Neural cell (in vitro differentiated cells): ENCODE measurements around the gene NDST1. TPM values are rescaled to one million over a fixed set of nuclear protein-coding genes. Genes with fewer than 3 reads are reported as not detected.

Source experiments
- H2AFZ ChIP-seq: fragments of 200-600, 300-800 bp; sonication (generic), shearing (Covaris generic); 2 replicates; pipeline ENCODE4 v1.6.0; 2014; ENCODE audit warnings: low read depth, mild to moderate bottlenecking, antibody characterized with exemption, low read length, moderate library complexity
- H3F3A ChIP-seq: fragments of 200-600 bp; shearing (Covaris generic); 2 replicates; pipeline ENCODE4 v1.6.1; 2016; ENCODE audit warnings: mild to moderate bottlenecking, moderate library complexity, mixed read lengths, antibody characterized with exemption, low read length; ENCODE audit not compliant: insufficient read depth, poor library complexity, severe bottlenecking
- H3K27ac ChIP-seq: fragments of 200-600, 300-800 bp; sonication (generic), shearing (Covaris generic); 2 replicates; pipeline ENCODE4 v1.5.1; 2014; ENCODE audit warnings: mild to moderate bottlenecking, low read length, moderate library complexity
- H3K27me3 ChIP-seq: fragments of 300-800, 200-600 bp; sonication (generic), shearing (Covaris generic); 2 replicates; pipeline ENCODE4 v1.6.0; 2014; ENCODE audit warnings: mild to moderate bottlenecking, low read depth, low read length, moderate library complexity; ENCODE audit not compliant: insufficient read depth
- H3K36me3 ChIP-seq: fragments of 300-800, 200-600 bp; sonication (generic), shearing (Covaris generic); 2 replicates; pipeline ENCODE4 v1.5.1; 2014; ENCODE audit warnings: mild to moderate bottlenecking, antibody characterized with exemption, low read length, moderate library complexity; ENCODE audit not compliant: insufficient read depth
- H3K4me2 ChIP-seq: fragments of 300-800, 200-600 bp; sonication (generic), shearing (Covaris generic); 2 replicates; pipeline ENCODE4 v1.6.0; 2014; ENCODE audit warnings: mild to moderate bottlenecking, low read length
- H3K4me3 ChIP-seq: fragments of 300-800, 200-600 bp; sonication (generic), shearing (Covaris generic); 2 replicates; pipeline ENCODE4 v1.5.1; 2014; ENCODE audit warnings: mild to moderate bottlenecking, low read length, moderate library complexity
- H3K79me2 ChIP-seq: fragments of 200-600 bp; shearing (Covaris generic); replicated peaks from 2 replicates; pipeline ENCODE4 v1.6.0; 2014; ENCODE audit warnings: mild to moderate bottlenecking, low read length, moderate library complexity; ENCODE audit not compliant: insufficient read depth
- H3K9ac ChIP-seq: fragments of 300-800, 200-600 bp; sonication (generic), shearing (Covaris generic); 2 replicates; pipeline ENCODE4 v1.6.1; 2016; ENCODE audit warnings: mild to moderate bottlenecking, low read length, mixed read lengths
- H3K9me2 ChIP-seq: fragments of 200-600 bp; shearing (Covaris generic); 2 replicates; pipeline ENCODE4 v1.6.1; 2016; ENCODE audit warnings: mild to moderate bottlenecking, low read length, mixed read lengths; ENCODE audit not compliant: insufficient read depth
- H3K9me3 ChIP-seq: fragments of 200-600, 300-800 bp; sonication (generic), shearing (Covaris generic); 2 replicates; pipeline ENCODE4 v1.6.1; 2016; ENCODE audit warnings: mild to moderate bottlenecking, mixed run types, low read length, moderate library complexity, mixed read lengths
- H4K20me1 ChIP-seq: fragments of 200-600 bp; shearing (Covaris generic); 2 replicates; pipeline ENCODE4 v1.6.1; 2016; ENCODE audit warnings: mild to moderate bottlenecking, mixed run types; ENCODE audit not compliant: insufficient read depth
- EP300 ChIP-seq: fragments of 450-650 bp; conservative IDR thresholded peaks from 2 replicates; pipeline ENCODE4 v1.6.1; 2014; ENCODE audit warnings: antibody characterized with exemption, mild to moderate bottlenecking, moderate library complexity; ENCODE audit not compliant: poor library complexity, severe bottlenecking
- EZH2 ChIP-seq: fragments of 200-600, 300-800 bp; shearing (Covaris generic), sonication (generic); IDR thresholded peaks from 2 replicates; pipeline ENCODE4 v1.6.1; 2014; ENCODE audit warnings: antibody characterized with exemption, low read length, borderline replicate concordance, mild to moderate bottlenecking; ENCODE audit not compliant: insufficient read depth, poor library complexity, severe bottlenecking
- MXI1 ChIP-seq: fragments of 450-650 bp; conservative IDR thresholded peaks from 2 replicates; pipeline ENCODE4 v1.6.1; 2014; ENCODE audit warnings: antibody characterized with exemption, mild to moderate bottlenecking; ENCODE audit not compliant: poor library complexity, severe bottlenecking
- POLR2AphosphoS5 ChIP-seq: IDR thresholded peaks from 2 replicates; pipeline ENCODE4 v1.6.1; 2012
- RAD21 ChIP-seq: fragments of 450-650 bp; conservative IDR thresholded peaks from 2 replicates; pipeline ENCODE4 v1.6.1; 2014; ENCODE audit warnings: antibody characterized with exemption, mild to moderate bottlenecking, moderate library complexity
- SMC3 ChIP-seq: fragments of 450-650 bp; conservative IDR thresholded peaks from 2 replicates; pipeline ENCODE4 v1.6.1; 2014; ENCODE audit warnings: antibody characterized with exemption, mild to moderate bottlenecking, moderate library complexity; ENCODE audit not compliant: poor library complexity
- TAF1 ChIP-seq: IDR thresholded peaks from 2 replicates; pipeline ENCODE4 v1.6.1; 2012; ENCODE audit warnings: low read depth
- polyA plus RNA-seq: library from polyadenylated mRNA; depleted of rRNA; stranded (reverse); fragments of >200 nt; gene quantifications from 2 replicates; pipeline ENCODE4 v1.2.3, GENCODE V29; 2014
- TF ChIP-seq, protein P1 (sequence below): IDR thresholded peaks from 2 replicates; pipeline ENCODE4 v1.6.1; 2012; ENCODE audit warnings: borderline replicate concordance
- TF ChIP-seq, protein P2 (sequence below): fragments of 450-650 bp; IDR thresholded peaks from 2 replicates; pipeline ENCODE4 v1.5.1; 2014; ENCODE audit warnings: antibody characterized with exemption, mild to moderate bottlenecking, moderate library complexity; ENCODE audit not compliant: poor library complexity, severe bottlenecking

The NDST1 gene
- polyA plus RNA-seq, 1 donor from 2014 or later: 15.6 TPM

DNA sequence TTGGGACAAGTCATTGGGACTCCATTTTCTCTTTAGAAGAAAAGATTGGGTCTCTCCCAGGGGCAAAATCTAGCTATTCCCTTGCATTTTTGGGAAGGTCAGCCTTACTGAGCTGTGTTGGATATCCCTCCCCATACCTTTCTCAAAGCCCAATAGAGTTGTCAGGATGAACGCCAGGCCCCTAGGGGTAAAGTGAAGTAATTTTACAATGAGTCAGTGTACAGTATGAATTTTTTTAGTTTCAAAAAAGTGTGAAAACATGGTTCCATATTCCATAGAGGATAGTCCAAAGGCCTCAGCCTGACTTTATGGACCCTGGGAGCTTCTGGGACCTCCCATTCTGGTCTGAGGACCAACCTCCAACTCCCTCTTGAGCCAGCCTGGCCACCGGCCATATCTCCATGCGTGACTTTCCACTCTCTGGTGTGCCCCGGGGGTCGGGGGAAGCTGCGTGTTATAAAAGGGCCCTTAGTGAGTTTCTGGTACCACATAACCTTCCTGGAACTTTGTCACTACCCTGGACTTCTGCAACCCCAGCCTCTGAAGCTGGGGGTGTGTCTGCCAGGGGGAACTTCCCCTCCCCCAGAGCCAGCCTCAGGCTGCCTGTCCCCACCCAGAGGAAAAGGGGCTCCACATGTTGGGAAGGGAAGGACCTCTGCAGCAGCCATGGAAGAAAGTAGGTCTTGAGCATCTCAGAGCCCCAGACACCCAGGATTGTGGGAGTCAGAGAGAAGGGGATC lies 80.1 kb downstream of the NDST1 start:
- Histone ChIP-seq H3K4me3 (no peak overlapping the region), H3K9me2 (no peaks in the 10 kb centered on the region), H4K20me1 (no peaks in the 10 kb centered on the region), H3F3A (no peaks in the 10 kb centered on the region), H3K36me3 (no peaks in the 10 kb centered on the region), H3K79me2 (no peaks in the 10 kb centered on the region), H3K4me2 (no peak overlapping the region), H3K9ac (no peak overlapping the region), H3K9me3 (no peaks in the 10 kb centered on the region), H3K27ac (no peak overlapping the region), H2AFZ (no peak overlapping the region), H3K27me3 (no peaks in the 10 kb centered on the region)
- TF ChIP-seq, protein P1, sequence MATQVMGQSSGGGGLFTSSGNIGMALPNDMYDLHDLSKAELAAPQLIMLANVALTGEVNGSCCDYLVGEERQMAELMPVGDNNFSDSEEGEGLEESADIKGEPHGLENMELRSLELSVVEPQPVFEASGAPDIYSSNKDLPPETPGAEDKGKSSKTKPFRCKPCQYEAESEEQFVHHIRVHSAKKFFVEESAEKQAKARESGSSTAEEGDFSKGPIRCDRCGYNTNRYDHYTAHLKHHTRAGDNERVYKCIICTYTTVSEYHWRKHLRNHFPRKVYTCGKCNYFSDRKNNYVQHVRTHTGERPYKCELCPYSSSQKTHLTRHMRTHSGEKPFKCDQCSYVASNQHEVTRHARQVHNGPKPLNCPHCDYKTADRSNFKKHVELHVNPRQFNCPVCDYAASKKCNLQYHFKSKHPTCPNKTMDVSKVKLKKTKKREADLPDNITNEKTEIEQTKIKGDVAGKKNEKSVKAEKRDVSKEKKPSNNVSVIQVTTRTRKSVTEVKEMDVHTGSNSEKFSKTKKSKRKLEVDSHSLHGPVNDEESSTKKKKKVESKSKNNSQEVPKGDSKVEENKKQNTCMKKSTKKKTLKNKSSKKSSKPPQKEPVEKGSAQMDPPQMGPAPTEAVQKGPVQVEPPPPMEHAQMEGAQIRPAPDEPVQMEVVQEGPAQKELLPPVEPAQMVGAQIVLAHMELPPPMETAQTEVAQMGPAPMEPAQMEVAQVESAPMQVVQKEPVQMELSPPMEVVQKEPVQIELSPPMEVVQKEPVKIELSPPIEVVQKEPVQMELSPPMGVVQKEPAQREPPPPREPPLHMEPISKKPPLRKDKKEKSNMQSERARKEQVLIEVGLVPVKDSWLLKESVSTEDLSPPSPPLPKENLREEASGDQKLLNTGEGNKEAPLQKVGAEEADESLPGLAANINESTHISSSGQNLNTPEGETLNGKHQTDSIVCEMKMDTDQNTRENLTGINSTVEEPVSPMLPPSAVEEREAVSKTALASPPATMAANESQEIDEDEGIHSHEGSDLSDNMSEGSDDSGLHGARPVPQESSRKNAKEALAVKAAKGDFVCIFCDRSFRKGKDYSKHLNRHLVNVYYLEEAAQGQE: no peak
- TF ChIP-seq MXI1: no peak
- TF ChIP-seq, protein P2, sequence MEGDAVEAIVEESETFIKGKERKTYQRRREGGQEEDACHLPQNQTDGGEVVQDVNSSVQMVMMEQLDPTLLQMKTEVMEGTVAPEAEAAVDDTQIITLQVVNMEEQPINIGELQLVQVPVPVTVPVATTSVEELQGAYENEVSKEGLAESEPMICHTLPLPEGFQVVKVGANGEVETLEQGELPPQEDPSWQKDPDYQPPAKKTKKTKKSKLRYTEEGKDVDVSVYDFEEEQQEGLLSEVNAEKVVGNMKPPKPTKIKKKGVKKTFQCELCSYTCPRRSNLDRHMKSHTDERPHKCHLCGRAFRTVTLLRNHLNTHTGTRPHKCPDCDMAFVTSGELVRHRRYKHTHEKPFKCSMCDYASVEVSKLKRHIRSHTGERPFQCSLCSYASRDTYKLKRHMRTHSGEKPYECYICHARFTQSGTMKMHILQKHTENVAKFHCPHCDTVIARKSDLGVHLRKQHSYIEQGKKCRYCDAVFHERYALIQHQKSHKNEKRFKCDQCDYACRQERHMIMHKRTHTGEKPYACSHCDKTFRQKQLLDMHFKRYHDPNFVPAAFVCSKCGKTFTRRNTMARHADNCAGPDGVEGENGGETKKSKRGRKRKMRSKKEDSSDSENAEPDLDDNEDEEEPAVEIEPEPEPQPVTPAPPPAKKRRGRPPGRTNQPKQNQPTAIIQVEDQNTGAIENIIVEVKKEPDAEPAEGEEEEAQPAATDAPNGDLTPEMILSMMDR: no peak
- TF ChIP-seq TAF1: no peak
- TF ChIP-seq POLR2AphosphoS5: no peak
- TF ChIP-seq RAD21: no peak
- no peak for TF ChIP-seq EZH2
- TF ChIP-seq SMC3: no peak
- no peak for TF ChIP-seq EP300

DNA sequence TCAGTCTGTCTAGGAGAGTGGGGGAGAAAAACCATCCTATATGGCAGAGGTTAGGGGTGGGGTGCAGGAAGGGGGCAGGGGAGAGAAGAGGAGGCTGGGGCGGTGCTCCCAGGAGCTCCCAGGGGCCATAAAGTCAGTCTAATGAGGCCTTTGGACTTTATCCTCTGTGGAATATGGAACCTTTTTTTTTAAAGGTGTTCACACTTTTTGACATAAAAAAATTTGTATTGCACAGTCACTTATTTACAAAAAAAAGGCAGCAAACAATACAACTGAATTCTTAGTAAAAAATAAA lies 80.6 kb downstream of the NDST1 start:
- no peak for TF ChIP-seq EZH2
- no peak for TF ChIP-seq EP300
- TF ChIP-seq, protein P2: no peak
- TF ChIP-seq RAD21: no peak
- no peak for TF ChIP-seq MXI1
- TF ChIP-seq, protein P1: no peak
- no peak for TF ChIP-seq SMC3
- no peak for TF ChIP-seq TAF1
- TF ChIP-seq POLR2AphosphoS5: no peak
- H2AFZ ChIP-seq: no peak overlapping the region

More for the DNA sequence above, 80.6 kb downstream of the NDST1 start:
- Histone ChIP-seq H3K4me2 (no peak overlapping the region), H3K79me2 (no peaks in the 10 kb centered on the region), H3K9me3 (no peaks in the 10 kb centered on the region), H3K36me3 (no peaks in the 10 kb centered on the region), H3K9me2 (no peaks in the 10 kb centered on the region), H3K27ac (no peak overlapping the region), H4K20me1 (no peaks in the 10 kb centered on the region), H3K9ac (no peak overlapping the region), H3K27me3 (no peaks in the 10 kb centered on the region), H3F3A (no peaks in the 10 kb centered on the region), H3K4me3 (no peak overlapping the region)
